Activated CD4-positive, alpha-beta T cell treated with anti-CD3 and anti-CD28 coated beads, Interleukin-2, Interleukin-6, amounts not matched to agents 100 ng/mL and 50 ng/mL, durations not matched to agents 16 hours and 8 hours (primary cell): ENCODE results near the gene PLCB1.
"Not testable (repeated sequence)": the region's sequence is repeated elsewhere in the genome, so short reads cannot be mapped to it uniquely, and the experiment has no call there.

Experiments
- DNase-seq: peaks from one replicate; pipeline ENCODE4 v3.0.0-alpha.2; 2020

The PLCB1 gene

DNA sequence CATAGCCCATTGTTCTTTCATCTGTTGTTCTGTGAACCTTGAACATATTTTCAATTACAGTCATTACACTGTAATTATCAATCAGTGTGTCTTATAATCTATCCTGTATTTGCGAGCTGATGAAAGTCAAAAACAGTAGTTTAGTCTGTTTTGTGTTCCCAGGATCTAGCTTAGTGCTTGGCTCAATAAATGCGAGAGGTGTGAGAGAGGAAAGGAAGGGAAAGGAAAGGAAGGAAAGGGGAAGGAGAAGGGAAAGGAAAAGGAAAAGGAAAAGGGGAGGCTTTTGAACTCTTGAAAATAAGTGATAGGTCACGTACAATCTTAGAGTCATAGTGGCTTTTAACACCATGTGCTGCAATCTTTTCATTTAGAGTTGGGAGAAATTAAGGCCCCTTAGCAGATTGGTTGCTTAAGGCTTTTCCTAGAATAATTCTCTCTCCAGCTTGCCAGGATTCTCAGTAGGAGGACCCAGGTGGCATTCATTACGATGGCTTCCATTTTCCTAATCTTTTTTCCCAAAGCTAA lies 503.0 kb downstream of the PLCB1 start:
- DNase-seq: no peak

DNA sequence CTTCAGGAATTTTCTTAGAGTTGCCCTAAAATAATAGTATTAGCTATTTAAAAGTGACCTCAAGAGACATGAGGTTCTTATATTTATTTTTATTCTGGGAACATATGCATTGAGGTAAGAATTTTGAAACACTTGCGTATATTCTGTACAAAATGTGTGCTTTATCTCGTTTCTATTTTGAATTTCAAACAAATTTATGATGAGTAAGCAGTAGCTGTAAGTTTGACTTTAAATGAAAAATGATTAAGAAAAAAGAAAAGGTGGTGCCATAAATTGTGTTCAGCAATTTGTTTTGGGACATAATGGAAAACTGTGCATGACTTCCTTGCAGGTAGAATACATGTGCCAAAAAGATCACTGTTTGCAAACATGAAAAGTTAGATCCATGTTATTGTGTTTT lies 503.8 kb downstream of the PLCB1 start:
- DNase-seq: no peak

DNA sequence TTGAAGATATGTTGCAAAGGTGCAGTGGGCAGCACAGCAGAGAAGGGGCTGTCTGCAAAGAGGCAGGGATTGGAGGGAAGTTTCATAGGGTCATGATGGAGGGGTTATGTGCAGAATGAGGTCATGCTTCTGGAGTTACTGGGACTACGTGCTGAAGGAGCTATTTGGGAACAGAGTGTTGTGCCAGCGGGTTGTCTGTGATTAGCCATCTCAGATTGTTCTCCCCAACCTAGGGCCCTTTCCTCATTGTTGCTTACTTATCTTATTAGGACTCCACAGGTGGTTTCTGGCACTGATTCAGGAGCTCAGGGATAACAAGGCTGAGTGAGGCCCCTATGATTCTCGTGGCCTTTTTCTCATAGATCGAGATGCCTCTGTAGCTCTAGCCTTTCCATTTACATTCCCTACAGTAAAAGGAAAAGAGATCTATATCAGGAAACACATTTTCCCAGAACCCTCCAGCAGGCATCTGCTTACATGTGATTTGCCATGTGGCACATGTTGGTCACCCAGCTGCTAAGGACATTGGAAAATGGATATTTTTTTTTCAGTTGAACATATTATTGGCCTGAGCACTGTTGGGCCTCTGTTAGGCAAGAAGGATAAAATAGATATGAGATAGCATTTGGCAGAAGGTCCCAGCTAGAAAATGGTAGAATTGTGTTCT lies 507.2 kb downstream of the PLCB1 start:
- no peak for DNase-seq

DNA sequence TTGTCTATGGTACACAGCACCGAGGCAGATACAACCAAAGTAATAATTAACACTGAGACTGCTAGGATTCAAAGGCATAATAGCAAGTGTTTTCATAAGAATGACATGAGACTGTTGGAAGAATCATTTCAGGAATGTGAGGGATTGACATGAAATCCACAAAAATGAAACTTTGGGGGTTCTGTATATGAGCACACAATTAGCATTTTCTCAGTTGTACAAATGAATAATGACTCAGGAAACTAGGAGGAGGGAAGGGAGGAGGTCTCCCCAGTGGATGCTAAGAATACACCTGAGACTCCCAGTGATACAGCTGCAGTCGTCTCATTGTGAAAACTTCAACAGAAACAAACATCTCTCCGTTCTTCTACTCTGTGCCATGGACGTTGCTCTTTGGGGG lies 508.4 kb downstream of the PLCB1 start:
- no peak for DNase-seq

DNA sequence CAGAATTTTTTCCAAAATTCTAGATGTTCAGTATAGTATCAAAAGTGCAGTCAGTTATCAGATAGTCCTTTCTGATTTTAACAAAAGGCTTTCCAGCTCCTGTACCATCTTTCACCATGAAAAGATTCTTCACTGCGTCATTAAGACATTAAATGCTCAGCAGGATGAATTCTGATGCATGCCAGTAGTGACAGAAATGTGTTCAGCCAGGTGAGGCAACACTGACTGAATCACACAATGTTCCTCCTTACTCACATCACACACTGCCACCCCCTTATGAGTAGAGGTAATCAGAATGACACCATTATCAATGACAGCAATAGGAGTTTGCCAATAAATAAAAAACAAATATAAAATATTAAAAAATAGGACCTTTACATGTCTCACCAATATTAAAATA lies 510.2 kb downstream of the PLCB1 start:
- DNase-seq: no peak

DNA sequence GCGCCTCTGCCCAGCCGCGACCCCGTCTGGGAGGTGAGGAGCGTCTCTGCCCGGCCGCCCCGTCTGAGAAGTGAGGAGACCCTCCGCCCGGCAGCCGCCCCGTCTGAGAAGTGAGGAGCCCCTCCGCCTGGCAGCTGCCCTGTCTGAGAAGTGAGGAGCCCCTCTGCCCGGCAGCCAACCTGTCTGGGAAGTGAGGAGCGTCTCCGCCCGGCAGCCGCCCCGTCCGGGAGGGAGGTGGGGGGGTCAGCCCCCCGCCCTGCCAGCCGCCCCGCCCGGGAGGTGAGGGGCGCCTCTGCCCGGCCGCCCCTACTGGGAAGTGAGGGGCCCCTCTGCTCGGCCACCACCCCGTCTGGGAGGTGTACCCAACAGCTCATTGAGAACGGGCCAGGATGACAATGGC lies 512.4 kb downstream of the PLCB1 start:
- not testable (repeated sequence) for DNase-seq

DNA sequence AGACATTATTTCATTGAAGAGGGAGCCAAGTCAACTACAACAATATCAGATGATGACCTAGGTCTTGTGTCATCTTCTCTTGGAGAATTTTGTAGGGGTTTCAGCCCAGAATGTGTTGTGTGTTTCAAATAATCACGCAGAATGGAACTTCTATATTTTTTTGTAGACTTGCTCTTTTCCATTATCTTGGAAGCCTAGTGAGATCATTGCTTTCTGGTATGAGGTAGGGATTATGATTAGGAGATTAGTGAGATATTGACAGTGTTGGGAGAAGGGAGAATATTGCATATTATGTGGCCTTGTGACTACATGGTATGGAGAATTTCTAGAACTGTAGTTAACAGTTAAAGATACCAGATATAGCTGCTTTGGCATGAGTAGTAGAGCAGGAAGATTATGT lies 513.3 kb downstream of the PLCB1 start:
- no peak for DNase-seq

DNA sequence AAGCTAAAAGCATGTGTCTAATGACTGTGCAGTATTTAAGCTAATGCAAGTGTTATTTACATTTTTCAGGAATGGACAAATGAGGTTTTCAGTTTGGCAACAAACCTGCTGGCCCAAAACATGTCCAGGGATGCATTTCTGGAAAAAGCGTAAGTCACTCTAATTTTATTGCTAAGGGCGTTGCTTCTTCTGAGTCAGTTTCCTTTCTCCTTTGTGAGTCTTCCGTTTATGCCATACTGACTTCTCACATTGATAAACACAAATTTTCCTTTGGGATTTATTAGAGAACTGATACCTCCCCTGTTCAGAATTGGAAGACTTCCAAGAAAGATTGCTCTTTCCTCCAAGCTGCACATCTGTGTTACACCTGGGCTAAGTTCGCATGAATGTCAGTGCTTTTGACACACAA lies 514.0 kb downstream of the PLCB1 start:
- DNase-seq: no peak

DNA sequence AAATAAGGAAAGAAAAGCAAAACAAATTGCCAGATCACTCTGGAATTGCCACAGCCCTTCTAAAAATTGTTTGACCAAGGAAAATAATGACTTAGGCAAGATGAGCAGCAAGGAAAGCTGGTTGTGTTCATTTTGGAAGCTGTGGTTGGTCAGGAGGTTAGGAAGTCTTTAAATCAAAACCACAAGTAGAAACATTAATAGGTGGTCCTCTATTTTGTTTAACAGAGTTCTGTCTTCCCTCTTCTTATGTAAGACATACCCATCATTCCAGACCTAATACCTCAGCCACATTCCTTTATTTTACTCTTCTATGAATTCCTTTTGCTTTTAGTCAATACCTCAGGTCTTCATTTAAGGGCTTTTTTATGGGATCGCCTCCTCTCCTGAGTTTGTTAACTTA lies 514.6 kb downstream of the PLCB1 start:
- DNase-seq: no peak

DNA sequence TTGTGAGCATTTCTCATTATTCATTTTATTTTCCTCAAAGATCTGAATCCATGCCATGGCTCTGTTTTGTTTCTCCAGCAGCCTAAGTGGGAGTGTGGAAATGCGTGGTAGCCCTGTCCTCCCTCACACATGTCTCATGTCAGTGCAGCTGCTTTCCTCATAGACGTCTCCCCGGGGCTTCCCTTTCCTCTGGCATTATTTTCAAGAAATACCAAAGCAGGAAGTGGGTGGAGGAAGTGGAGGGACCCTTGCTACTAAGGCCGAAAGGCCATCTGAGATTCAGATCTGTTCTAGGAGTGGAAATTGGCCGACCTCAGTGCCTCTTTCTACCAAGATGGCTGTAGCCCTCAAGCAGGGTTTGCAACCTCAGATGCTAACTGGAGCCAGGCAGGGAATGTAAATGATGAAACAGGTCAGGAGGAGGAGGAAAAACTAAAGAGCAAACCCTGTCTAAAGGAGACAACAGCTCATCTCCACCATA lies 515.9 kb downstream of the PLCB1 start:
- DNase-seq: no peak

DNA sequence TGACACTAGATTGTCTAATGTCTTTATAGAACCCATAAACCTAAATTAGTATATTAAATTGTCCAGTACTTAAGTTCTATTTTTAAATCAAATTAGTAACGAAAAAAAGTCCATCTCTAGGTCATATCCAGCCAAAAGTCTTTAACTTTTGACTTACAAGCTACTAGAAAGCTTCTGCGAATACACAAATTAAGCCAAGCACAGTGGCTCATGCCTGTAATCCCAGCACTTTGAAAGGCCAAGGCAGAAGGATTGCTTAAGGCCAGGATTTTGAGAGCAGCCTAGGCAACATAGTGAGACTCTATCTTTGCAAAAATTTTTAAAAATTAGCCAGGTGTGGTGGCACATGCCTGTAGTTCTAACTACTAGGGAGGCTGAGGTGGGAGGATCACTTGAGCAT lies 516.4 kb downstream of the PLCB1 start:
- no peak for DNase-seq

DNA sequence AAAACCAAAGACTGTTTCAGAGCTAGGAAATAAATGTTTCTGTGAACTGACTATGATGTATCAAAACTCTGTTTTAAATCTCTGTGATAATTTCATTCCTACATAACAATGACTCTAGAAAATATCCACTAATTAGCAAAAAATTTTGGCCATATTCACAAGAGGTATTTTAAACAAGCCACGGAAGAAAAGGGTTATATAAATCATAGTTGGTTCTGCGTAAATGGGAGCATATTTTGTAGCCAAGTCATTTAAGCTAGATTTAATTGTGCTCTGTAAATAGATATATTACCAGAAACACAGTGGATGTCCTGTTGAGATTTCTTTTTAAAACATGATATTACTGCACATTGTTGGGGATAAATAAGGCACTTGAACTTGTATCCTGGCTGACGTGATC lies 520.3 kb downstream of the PLCB1 start:
- no peak for DNase-seq

DNA sequence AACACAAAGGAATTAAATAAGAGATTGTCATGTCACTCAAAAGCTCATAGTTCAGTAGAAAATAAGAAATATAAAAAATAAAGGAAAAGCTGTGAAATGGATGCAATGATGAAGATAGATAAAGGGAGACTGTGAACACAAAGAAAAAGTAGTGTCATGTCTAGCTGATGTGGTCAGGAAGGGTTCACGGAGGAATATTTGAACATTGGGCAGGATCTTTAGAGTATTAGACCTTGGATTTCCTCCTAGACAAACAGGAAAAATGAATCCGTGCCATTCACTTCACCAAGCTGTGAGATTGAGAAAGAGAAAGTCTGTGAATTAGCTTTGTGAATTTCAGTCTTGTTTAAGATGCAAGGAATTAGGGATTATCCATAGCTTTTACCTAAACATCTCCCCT lies 522.4 kb downstream of the PLCB1 start:
- no peak for DNase-seq

DNA sequence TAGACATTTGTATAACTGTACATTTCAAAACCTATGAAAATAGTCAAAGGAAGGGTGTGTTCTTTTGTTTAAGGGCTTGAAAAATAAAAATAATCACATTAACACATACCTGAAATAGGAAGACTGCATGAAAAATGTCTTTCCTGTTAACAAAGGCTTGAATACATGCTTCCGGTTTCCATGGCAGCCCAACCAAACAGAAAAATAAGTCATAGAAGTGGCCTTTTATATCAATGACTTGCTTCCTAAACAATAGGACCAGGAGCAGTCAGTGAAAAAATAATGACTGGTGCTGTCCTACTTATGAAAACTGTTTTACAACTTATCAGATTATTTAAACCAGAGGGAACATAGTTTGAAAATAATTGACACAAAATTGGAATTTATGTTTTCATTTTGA lies 524.3 kb downstream of the PLCB1 start:
- DNase-seq: no peak

DNA sequence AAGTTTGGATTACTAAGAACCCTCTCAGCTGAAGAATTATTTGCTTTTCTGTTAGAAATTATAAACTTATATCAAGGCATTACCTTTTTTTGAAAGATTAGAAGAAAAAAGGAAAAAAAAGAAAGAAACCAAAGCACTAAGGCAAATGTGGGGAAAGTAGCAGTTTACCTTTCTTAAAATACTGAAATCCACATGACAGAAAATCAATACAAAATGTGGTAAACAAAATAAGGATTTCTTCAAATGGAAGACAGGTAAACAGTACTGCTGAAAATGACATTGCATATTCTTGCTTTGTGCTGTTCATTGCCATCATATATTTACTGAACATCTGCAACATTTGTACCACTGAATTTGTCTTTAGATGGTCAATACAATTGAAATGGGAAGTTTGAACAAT lies 525.6 kb downstream of the PLCB1 start:
- no peak for DNase-seq

DNA sequence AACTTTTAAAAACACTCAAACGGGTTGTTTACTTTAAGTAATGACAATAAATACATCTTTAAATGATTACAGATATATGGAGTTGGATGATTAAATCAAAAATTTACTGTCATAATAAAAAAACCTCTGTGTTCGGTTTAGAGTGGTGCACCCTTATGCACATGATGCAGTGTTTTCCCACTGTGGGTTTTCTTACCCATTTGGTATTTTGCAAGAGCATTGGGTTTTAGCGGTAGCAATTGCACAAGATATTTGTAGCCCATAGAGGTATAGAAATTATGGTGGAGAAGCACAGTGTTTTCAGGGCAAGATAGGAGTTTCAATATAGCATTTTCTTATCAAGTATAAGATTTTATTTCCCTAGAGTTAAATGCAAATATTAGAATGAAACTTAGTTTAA lies 526.0 kb downstream of the PLCB1 start:
- no peak for DNase-seq

DNA sequence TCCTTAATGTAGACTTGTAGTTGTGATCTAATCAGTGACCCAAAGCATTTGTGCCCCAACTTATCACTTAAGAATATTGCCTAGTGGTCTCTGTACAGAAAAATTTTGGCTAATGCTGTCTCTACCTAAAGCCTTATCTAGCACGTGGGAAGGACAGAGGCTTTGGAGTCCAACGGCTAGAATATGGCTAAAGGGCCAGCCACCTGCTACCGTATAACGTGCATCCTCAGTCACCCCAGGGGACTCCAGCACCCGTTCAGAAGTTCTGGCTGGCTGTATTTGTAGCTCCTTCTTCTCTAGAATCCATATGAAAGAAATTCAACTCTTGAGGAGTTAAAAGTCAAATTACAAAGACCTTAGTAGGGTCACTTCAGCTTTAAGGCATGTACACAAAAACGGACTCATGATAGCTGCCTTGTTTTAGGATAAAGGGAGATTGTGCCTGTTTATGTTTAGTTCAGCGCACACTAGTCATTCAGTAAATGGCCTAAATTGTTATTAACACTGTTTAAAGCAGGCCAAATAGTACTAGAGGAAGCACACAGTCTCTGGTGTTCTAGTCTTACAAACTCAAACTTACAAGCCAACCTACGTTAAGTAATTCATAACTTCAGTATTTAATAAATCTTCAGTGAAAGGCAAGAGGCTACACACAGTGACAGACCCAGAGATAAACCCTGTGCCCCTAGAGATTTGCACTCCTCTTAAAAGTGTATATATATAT lies 529.3 kb downstream of the PLCB1 start:
- DNase-seq: no peak

DNA sequence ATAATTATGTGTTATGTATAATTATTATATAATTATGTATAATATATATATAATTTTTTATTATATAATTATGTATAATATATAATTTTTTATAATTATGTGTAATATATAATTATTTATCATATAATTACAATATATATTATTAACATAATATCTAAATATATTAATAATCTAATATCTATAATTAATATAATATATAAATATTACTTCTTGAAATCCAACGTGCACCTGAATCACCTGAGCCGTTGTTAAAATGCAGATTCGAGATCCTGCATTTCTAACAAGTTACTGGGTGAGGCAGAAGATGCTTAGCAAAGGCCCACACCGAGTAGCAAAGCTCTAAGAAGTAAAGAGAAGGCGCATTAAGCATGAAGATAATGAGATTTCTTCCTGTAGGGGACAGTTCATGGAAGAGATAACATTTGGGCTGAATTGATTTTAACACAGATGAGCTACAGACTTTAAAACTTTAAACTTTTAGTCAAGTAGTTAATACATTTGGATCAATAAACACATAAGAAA lies 530.4 kb downstream of the PLCB1 start:
- DNase-seq: no peak

DNA sequence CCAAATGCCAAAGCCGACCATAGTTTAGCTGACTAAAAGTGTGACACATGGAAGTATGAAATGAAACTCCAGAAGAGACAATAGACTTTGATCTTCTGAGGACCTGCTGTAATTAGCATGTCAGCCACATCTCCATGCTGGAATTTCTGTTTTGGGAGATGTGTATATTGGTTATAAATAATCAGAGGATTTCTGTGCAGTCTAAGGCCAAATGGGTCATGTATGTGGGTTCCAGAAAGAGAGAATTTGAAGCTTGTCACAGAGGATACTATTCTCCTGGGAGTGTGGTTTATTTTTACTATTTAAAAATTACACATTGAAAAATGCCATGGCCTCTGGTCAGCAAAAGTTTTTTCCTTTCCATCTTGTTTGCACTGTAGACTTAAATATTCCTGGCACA lies 531.4 kb downstream of the PLCB1 start:
- DNase-seq: no peak

DNA sequence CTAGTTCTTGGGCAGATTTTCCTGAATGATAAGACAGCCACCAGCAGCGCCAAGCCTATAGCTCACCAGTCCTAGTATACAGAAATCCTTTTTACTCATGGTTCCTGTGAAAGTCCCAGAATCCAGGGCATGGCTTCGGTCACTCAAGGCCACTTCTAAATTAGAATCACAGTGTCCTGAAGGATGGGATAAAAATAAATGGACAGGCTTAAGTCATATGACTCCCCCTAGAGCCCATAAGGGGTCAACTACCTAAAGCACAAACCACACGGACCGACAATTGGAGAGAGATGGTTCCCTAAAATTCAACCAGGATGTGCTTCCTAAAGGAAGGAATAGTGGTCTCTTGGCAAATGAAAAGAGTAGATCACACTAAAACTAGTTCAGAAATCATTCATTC lies 532.7 kb downstream of the PLCB1 start:
- DNase-seq: no peak

DNA sequence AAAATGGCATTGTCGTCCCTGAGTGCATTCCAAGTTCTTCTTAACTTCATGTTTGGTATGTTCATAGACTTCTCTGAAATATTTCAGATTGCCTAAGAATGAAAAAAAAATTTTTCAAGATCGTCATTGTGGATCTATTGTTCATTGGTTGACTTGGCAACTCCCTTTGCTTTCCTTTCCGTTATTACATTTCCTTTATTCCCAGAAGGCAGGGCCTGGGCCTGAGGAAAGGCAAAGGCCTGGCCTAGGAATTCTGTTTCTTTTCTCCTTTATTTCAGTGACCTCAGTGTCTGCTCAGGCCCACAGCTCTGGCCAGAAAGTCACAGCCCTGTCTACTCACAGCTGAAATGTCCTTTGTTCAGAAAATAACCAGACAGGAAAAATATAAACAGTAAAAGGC lies 535.2 kb downstream of the PLCB1 start:
- DNase-seq: no peak

DNA sequence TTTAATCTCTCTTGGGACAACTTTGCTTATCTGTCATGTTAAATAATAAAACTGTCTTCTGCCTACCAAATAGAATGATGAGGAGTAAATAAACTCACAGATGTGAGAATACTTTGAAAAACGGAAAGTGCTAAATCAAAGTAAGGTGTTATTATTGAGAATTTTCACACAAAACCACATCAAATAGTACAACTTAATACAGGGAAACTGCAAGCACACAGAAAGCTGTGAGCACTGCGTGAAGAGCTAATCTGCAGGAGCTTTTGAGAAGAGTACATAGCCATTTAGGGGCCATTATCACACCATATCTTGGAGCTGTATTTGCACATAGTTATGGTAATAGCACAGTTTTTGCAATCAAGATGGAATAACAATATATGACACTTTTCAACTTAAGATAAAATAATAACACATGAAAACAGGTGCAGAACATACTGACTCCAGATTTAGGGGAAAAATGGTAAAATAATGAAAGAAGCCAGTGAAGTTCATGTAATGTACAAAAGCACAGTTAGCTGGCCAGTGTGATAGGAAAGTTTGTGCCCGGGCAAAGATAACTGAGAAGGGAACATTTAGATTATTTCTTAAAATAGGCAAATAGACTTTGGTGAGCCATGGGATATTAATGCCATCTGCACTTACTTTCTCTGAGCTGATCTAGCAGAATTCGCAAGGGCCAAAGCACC lies 538.3 kb downstream of the PLCB1 start:
- no peak for DNase-seq

DNA sequence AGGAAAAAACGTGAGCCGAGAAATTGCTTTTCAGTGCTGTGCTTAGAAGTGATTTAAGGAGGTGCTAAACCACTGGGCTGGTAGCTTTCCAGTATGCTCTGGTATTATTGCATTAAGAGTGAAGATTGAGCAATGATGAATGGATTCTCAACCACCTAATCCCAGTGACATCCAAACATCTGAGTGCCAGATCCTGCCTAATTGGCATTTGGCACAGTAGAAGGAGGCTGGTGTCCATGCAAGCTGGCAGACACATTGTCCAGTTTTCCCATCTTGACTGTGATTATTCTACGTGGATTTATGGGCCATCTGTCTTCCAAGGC lies 538.8 kb downstream of the PLCB1 start:
- no peak for DNase-seq

DNA sequence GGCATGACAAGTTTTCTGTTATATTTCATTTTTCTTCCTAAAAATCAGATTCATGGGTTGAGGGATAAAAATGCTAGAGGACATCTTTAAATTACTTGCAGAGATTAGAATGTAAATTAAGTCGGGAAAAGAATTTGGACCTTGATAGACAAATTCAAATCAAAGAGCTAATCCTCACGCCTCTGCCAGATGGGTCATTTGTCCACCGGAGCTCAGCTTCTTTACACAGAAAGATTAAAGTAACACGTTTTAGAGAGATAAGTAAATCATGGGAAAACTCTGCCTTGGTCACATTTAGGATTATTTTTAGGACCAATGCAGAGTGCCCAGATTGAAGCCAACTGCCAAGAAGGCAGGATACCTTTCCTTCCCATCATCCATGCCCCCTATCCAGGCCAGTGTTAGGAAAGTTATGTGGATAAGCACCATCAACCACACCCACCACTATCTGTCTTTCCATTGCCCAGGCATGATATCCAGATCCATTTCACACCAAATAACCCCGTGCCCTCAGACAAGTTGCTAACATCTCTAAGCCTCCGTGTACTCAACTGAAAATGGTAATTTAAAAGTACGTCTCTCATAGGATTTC lies 539.4 kb downstream of the PLCB1 start:
- no peak for DNase-seq
